ENCODE data around the gene CENPS. TPM values are rescaled to one million over a fixed set of nuclear protein-coding genes. Genes with fewer than 3 reads are reported as not detected.

CENPS gene
- total RNA-seq, 4 donors from 2014 or later = 6.8 to 94.1 (median 11.8) TPM

DNA sequence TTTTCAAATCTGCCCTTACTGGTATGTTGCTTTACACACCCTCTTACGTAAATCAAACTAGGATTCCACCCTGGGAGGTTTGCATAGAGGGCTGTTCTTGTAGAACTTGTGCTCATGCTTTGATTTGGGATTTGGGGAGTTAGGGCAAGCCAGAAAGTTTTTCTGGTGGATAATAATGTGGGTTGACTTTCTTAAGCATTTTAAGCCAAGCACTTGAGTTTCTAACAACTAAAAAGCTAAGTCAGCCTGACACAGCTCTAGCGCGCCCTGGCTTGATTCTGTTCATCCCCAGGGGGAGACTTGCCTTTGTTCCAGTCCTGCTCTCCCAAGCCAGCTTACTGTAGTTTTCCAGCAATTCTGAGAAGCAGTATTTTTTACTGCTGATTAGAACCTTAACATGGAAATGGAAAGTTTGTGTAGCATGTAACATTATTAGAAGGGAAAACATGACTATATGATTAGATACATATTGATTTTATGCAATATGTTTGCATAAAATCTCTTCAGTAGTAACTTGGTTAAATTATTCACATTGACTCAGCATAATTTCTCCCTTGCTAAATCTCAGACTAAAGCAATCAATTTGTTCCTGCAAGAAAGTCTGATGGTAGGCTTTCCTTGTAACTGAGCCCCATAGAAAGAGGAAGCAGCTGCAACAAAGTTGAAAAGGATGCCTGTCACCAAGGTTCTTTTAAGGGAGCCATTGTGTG is 42.4 kb upstream of the CENPS start:
- H3K9me3 ChIP-seq = no peaks in the 10 kb centered on the region
- no peak overlapping the region for H3K4me3 ChIP-seq
- H3K27ac ChIP-seq = peak overlapping the region; percentile 40 to 72 (median 56)
- no peak for DNase-seq
- no peaks in the 10 kb centered on the region for H3K27me3 ChIP-seq
- TF ChIP-seq CTCF (IDR thresholded peaks at IDR 0.05) = no peak
- no peak for TF ChIP-seq POLR2A (IDR thresholded peaks at IDR 0.05)
- H3K4me1 ChIP-seq = peaks cover 0 to 25% (median 2%) of the 10 kb centered on the region in 4 donors
- H3K36me3 ChIP-seq = no peaks in the 10 kb centered on the region

GRCh38 chr1:10388387-10388715 is 41.9 kb upstream of the CENPS start:
- TF ChIP-seq CTCF (IDR thresholded peaks at IDR 0.05) (no peak), POLR2A (IDR thresholded peaks at IDR 0.05) (no peak)
- no peaks in the 10 kb centered on the region for H3K27me3 ChIP-seq
- H3K4me3 ChIP-seq = no peak overlapping the region
- peak in 1 of 3 donors; percentile 49 for DNase-seq
- H3K27ac ChIP-seq = peak overlapping the region; percentile 40 to 72 (median 56)
- H3K36me3 ChIP-seq = no peaks in the 10 kb centered on the region
- H3K9me3 ChIP-seq = no peaks in the 10 kb centered on the region
- H3K4me1 ChIP-seq = peaks cover 0 to 25% (median 2%) of the 10 kb centered on the region in 4 donors

DNA sequence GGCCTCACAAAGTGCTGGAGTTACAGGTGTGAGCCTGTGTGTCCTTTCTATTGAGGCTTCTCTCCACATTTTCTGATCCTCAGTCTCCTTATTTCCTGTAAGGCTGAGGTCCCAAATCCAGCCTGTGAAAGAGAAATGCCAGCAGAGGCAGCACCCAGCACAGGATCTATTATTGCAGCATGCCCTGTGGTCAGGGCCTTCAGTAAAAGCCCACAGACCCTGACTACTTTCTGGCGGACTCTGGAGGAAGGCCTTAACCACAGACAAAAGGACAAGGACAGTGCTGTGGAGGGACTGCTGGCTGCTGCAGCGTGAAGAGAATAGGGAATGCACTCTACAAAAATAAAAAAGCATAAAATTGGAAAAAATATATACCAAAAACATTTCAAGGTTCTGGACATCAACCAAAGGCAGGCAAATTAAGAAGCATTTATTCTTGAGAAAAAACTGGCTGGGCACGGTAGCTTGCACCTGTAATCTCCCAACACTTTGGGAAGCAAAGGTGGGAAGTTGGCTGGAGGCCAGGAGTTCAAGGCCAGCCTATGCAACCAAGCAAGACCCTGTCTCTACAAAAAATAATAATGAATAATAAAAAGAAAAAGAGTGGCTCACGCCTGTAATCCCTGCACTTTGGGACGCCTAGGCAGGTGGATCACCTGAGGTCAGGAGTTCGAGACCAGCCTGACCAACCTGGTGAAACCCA is 40.8 kb upstream of the CENPS start:
- no peak for TF ChIP-seq POLR2A (IDR thresholded peaks at IDR 0.05)
- no peak for TF ChIP-seq CTCF (IDR thresholded peaks at IDR 0.05)
- Histone ChIP-seq H3K4me3 (no peak overlapping the region), H3K4me1 (peaks cover 0 to 25% (median 2%) of the 10 kb centered on the region in 4 donors), H3K27ac (peak overlapping the region in 1 of 4 donors; percentile 72), H3K9me3 (no peaks in the 10 kb centered on the region), H3K27me3 (no peaks in the 10 kb centered on the region), H3K36me3 (no peaks in the 10 kb centered on the region)
- no peak for DNase-seq

GRCh38 chr1:10396870-10397269 is 33.4 kb upstream of the CENPS start:
- H3K27ac ChIP-seq = no peak overlapping the region
- no peaks in the 10 kb centered on the region for H3K27me3 ChIP-seq
- peaks cover 0 to 14% (median 4%) of the 10 kb centered on the region in 4 donors for H3K4me1 ChIP-seq
- H3K36me3 ChIP-seq = no peaks in the 10 kb centered on the region
- H3K4me3 ChIP-seq = no peak overlapping the region
- no peak for TF ChIP-seq CTCF (IDR thresholded peaks at IDR 0.05)
- no peak for TF ChIP-seq POLR2A (IDR thresholded peaks at IDR 0.05)
- no peaks in the 10 kb centered on the region for H3K9me3 ChIP-seq
- DNase-seq = no peak

- H3K4me3 ChIP-seq = peak overlapping the region; percentile 87 to 100 (median 94)
- H3K36me3 ChIP-seq = peaks cover 0 to 10% (median 0%) of the 10 kb centered on the region in 3 donors
- no peak for DNase-seq
- peak overlapping the region; percentile 91 to 98 (median 96) for H3K27ac ChIP-seq
- H3K9me3 ChIP-seq = no peaks in the 10 kb centered on the region
- peaks cover 0 to 14% (median 4%) of the 10 kb centered on the region in 4 donors for H3K4me1 ChIP-seq
- H3K27me3 ChIP-seq = no peaks in the 10 kb centered on the region
- TF ChIP-seq CTCF (IDR thresholded peaks at IDR 0.05) (no peak), POLR2A (IDR thresholded peaks at IDR 0.05) (no peak)
Measured at GRCh38 chr1:10398278-10398733, 31.9 kb upstream of the CENPS start.

Measured in Peyer's patch (tissue), 4 donors.